HG02623 (cell line): ENCODE results near the gene SEMA4F.

Experiments used
- ATAC-seq: cut with Tn5 transposase; IDR thresholded peaks from one replicate; pipeline ENCODE4 v1.9.1; 2021; ENCODE audit warnings: moderate library complexity; ENCODE audit not compliant: unreplicated experiment

SEMA4F gene

GRCh38 chr2:74658516-74658915, 4.5 kb downstream of the SEMA4F start:
- ATAC-seq: no peak

GRCh38 chr2:74659462-74659861, 5.4 kb downstream of the SEMA4F start:
- ATAC-seq: no peak

GRCh38 chr2:74668087-74668486, 14.0 kb downstream of the SEMA4F start:
- ATAC-seq: no peak

GRCh38 chr2:74670263-74670662, 16.2 kb downstream of the SEMA4F start:
- no peak for ATAC-seq

- ATAC-seq: no peak
These were observed 17.4 kb downstream of the SEMA4F start for GRCh38 chr2:74671479-74671878.

- no peak for ATAC-seq
These were observed 19.9 kb downstream of the SEMA4F start for GRCh38 chr2:74673826-74674528.

- ATAC-seq: no peak
These were observed 21.0 kb downstream of the SEMA4F start for GRCh38 chr2:74675090-74675489.

GRCh38 chr2:74676331-74676730, 22.3 kb downstream of the SEMA4F start:
- ATAC-seq: no peak

GRCh38 chr2:74679615-74680014, 25.6 kb downstream of the SEMA4F start:
- ATAC-seq: no peak

GRCh38 chr2:74682501-74682900, 28.5 kb downstream of the SEMA4F start:
- no peak for ATAC-seq

GRCh38 chr2:74685408-74685807, 31.4 kb downstream of the SEMA4F start:
- ATAC-seq: no peak

GRCh38 chr2:74688881-74689280, 34.8 kb downstream of the SEMA4F start:
- ATAC-seq: no peak

- ATAC-seq: no peak
These were observed 35.6 kb downstream of the SEMA4F start for GRCh38 chr2:74689671-74690070.

GRCh38 chr2:74690571-74690970, 36.5 kb downstream of the SEMA4F start:
- no peak for ATAC-seq

GRCh38 chr2:74691929-74692328, 37.9 kb downstream of the SEMA4F start:
- no peak for ATAC-seq

GRCh38 chr2:74693213-74693612, 39.2 kb downstream of the SEMA4F start:
- no peak for ATAC-seq

- no peak for ATAC-seq
These were observed 39.6 kb downstream of the SEMA4F start for GRCh38 chr2:74693668-74694067.

GRCh38 chr2:74694281-74694680, 40.2 kb downstream of the SEMA4F start:
- ATAC-seq: no peak

- no peak for ATAC-seq
These were observed 41.6 kb downstream of the SEMA4F start for GRCh38 chr2:74695663-74696062.

GRCh38 chr2:74696829-74697228, 42.8 kb downstream of the SEMA4F start:
- ATAC-seq: no peak

- ATAC-seq: no peak
These were observed 46.8 kb downstream of the SEMA4F start for GRCh38 chr2:74700643-74701372.

GRCh38 chr2:74702001-74702715, 48.1 kb downstream of the SEMA4F start:
- no peak for ATAC-seq
